Measurements from ENCODE around the gene RAB27B. TPM values are rescaled to one million over a fixed set of nuclear protein-coding genes. Genes with fewer than 3 reads are reported as not detected.
A peak's percentile ranks its signal among the peaks of the same experiment; 100 is the strongest.

Gene RAB27B
- total RNA-seq, 1 experiment from 2014 or later, result 13.2 TPM

- H3K4me3 ChIP-seq (ENCODE audit: low read length), result no peak overlapping the region
- H3K9ac ChIP-seq (ENCODE audit: low read length), result no peak overlapping the region
- no peak overlapping the region for H2AFZ ChIP-seq (ENCODE audit: low read length)
- H4K20me1 ChIP-seq (ENCODE audit: low read length), result no peaks in the 10 kb centered on the region
- no peaks in the 10 kb centered on the region for H3K9me3 ChIP-seq (ENCODE audit: low read length)
- ATAC-seq (peak; percentile 88), DNase-seq (peak; percentile 69)
- no TSS peak for BruUV-seq (replicated peaks)
- no peaks in the 10 kb centered on the region for H3K27me3 ChIP-seq (ENCODE audit: low read length)
- no peak overlapping the region for H3K4me2 ChIP-seq (ENCODE audit: low read length)
- ChIA-PET CTCF (no interaction called here), POLR2A (ENCODE audit: unreplicated experiment) (no interaction called here)
- H3K27ac ChIP-seq (ENCODE audit: low read length), result 0 out of 2 replicates have a peak overlapping the region, but pooled peaks have one; percentile 27
- no peaks in the 10 kb centered on the region for H3F3A ChIP-seq (ENCODE audit: low read length, unreplicated experiment)
- peaks cover 11% of the 10 kb centered on the region; the same call in 1 of the 2 replicates for H3K4me1 ChIP-seq (ENCODE audit: insufficient read depth, low read length)
- intact Hi-C loops (cut with micrococcal nuclease), result no loop called here
- no peaks in the 10 kb centered on the region for H3K9me2 ChIP-seq (replicated peaks; ENCODE audit: low read length)
- no peak for TF ChIP-seq EZH2phosphoT487 (IDR thresholded peaks at IDR 0.05; ENCODE audit: borderline replicate concordance, low read length)
- TF ChIP-seq CTCF (conservative IDR thresholded peaks at IDR 0.05; ENCODE audit: low read depth, low read length), result no peak
- TF ChIP-seq EZH2 (IDR thresholded peaks at IDR 0.05; ENCODE audit: low read length, unreplicated experiment), result no peak
- H3K79me2 ChIP-seq (ENCODE audit: low read length), result no peaks in the 10 kb centered on the region
- no peaks in the 10 kb centered on the region for H3K36me3 ChIP-seq (ENCODE audit: low read depth, low read length)
Observed at GRCh38 chr18:54880395-54881105, 52.3 kb downstream of the RAB27B start.

- H2AFZ ChIP-seq (ENCODE audit: low read length), result no peak overlapping the region
- no peaks in the 10 kb centered on the region for H3F3A ChIP-seq (ENCODE audit: low read length, unreplicated experiment)
- BruUV-seq (replicated peaks), result no TSS peak
- no peaks in the 10 kb centered on the region for H3K36me3 ChIP-seq (ENCODE audit: low read depth, low read length)
- intact Hi-C loops (cut with micrococcal nuclease), result no loop called here
- no peak for ATAC-seq
- H3K79me2 ChIP-seq (ENCODE audit: low read length), result no peaks in the 10 kb centered on the region
- H3K9ac ChIP-seq (ENCODE audit: low read length), result no peak overlapping the region
- 0 out of 2 replicates have a peak overlapping the region, but pooled peaks have one; percentile 27 for H3K27ac ChIP-seq (ENCODE audit: low read length)
- no peak overlapping the region for H3K4me3 ChIP-seq (ENCODE audit: low read length)
- POLR2A ChIA-PET (ENCODE audit: unreplicated experiment), result no interaction called here
- no peaks in the 10 kb centered on the region for H3K9me3 ChIP-seq (ENCODE audit: low read length)
- TF ChIP-seq EZH2phosphoT487 (IDR thresholded peaks at IDR 0.05; ENCODE audit: borderline replicate concordance, low read length) (no peak), EZH2 (IDR thresholded peaks at IDR 0.05; ENCODE audit: low read length, unreplicated experiment) (no peak), CTCF (conservative IDR thresholded peaks at IDR 0.05; ENCODE audit: low read depth, low read length) (no peak)
- DNase-seq, result no peak
- H3K4me1 ChIP-seq (ENCODE audit: insufficient read depth, low read length), result peaks cover 11% of the 10 kb centered on the region; the same call in 1 of the 2 replicates
- H3K4me2 ChIP-seq (ENCODE audit: low read length), result no peak overlapping the region
- CTCF ChIA-PET, result no interaction called here
- no peaks in the 10 kb centered on the region for H3K27me3 ChIP-seq (ENCODE audit: low read length)
- H4K20me1 ChIP-seq (ENCODE audit: low read length), result no peaks in the 10 kb centered on the region
- H3K9me2 ChIP-seq (replicated peaks; ENCODE audit: low read length), result no peaks in the 10 kb centered on the region
Observed at GRCh38 chr18:54881229-54881768, 53.0 kb downstream of the RAB27B start.

GRCh38 chr18:54882318-54882717, 54.0 kb downstream of the RAB27B start:
- TF ChIP-seq EZH2 (IDR thresholded peaks at IDR 0.05; ENCODE audit: low read length, unreplicated experiment) (no peak), CTCF (conservative IDR thresholded peaks at IDR 0.05; ENCODE audit: low read depth, low read length) (no peak), EZH2phosphoT487 (IDR thresholded peaks at IDR 0.05; ENCODE audit: borderline replicate concordance, low read length) (no peak)
- BruUV-seq (replicated peaks), result no TSS peak
- H3K9me2 ChIP-seq (replicated peaks; ENCODE audit: low read length), result no peaks in the 10 kb centered on the region
- no peak overlapping the region for H2AFZ ChIP-seq (ENCODE audit: low read length)
- H3K9ac ChIP-seq (ENCODE audit: low read length), result no peak overlapping the region
- H3K4me3 ChIP-seq (ENCODE audit: low read length), result no peak overlapping the region
- no peaks in the 10 kb centered on the region for H3K36me3 ChIP-seq (ENCODE audit: low read depth, low read length)
- no peaks in the 10 kb centered on the region for H3K79me2 ChIP-seq (ENCODE audit: low read length)
- CTCF ChIA-PET, result no interaction called here
- no peaks in the 10 kb centered on the region for H3K9me3 ChIP-seq (ENCODE audit: low read length)
- no peaks in the 10 kb centered on the region for H3F3A ChIP-seq (ENCODE audit: low read length, unreplicated experiment)
- H3K27me3 ChIP-seq (ENCODE audit: low read length), result no peaks in the 10 kb centered on the region
- no peak for DNase-seq
- POLR2A ChIA-PET (ENCODE audit: unreplicated experiment), result no interaction called here
- intact Hi-C loops (cut with micrococcal nuclease), result no loop called here
- H4K20me1 ChIP-seq (ENCODE audit: low read length), result no peaks in the 10 kb centered on the region
- H3K4me1 ChIP-seq (ENCODE audit: insufficient read depth, low read length), result peaks cover 11% of the 10 kb centered on the region; the same call in 1 of the 2 replicates
- no peak overlapping the region for H3K27ac ChIP-seq (ENCODE audit: low read length)
- ATAC-seq, result no peak
- H3K4me2 ChIP-seq (ENCODE audit: low read length), result no peak overlapping the region
